ENCODE data around the gene LRMDA.

- no peak for TF ChIP-seq PBX3 (CRISPR knock-in tag; IDR thresholded peaks at IDR 0.05)
- TF ChIP-seq CTCF (tag by site-specific recombination; IDR thresholded peaks at IDR 0.05), result no peak
- TF ChIP-seq ZBTB49 (tag by site-specific recombination; IDR thresholded peaks at IDR 0.05; ENCODE audit: low read depth), result no peak
- TF ChIP-seq ZBTB1 (tag by site-specific recombination; IDR thresholded peaks at IDR 0.05), result no peak
- no peak for TF ChIP-seq ZNF792 (tag by site-specific recombination; IDR thresholded peaks at IDR 0.05)
- no peak for TF ChIP-seq REST (tag by site-specific recombination; IDR thresholded peaks at IDR 0.05)
- no peak for TF ChIP-seq TRIM28 (IDR thresholded peaks at IDR 0.05; ENCODE audit: borderline replicate concordance, low read length)
- TF ChIP-seq ZNF707 (tag by site-specific recombination; IDR thresholded peaks at IDR 0.05), result no peak
- no peak for TF ChIP-seq ZNF596 (tag by site-specific recombination; IDR thresholded peaks at IDR 0.05)
- TF ChIP-seq ZNF701 (tag by site-specific recombination; IDR thresholded peaks at IDR 0.05), result no peak
- TF ChIP-seq ZNF580 (tag by site-specific recombination; IDR thresholded peaks at IDR 0.05), result no peak
Measured at GRCh38 chr10:75540357-75540966, 109.0 kb downstream of the LRMDA start.
